ENCODE measurements around the gene SOWAHA.

Gene SOWAHA

GRCh38 chr5:132859889-132860437 is 46.9 kb downstream of the SOWAHA start:
- no peak for DNase-seq

DNA sequence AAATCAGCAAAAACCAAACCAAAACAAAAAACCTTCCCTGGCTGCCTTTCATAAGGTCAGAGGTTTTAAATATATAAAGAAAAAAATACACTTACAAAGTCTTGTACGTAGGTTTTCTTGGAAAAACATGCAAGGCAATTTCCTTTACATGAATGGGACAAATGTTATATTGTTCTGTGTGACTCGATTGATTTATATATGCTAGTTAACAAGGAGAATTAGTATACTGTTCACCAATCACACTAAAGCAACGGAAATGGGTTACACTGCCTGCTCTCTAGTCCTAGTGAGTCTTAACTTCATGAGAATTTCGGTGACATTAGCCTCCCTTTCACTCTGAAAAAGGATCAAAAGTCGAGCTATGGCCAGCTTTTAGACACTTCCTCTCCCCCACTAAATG is 47.6 kb downstream of the SOWAHA start:
- no peak for DNase-seq

GRCh38 chr5:132865668-132866341 is 52.7 kb downstream of the SOWAHA start:
- DNase-seq = no peak

Measured in NCI-H1694 (cell line).